Measurements from ENCODE around the gene ALPP. TPM values are rescaled to one million over a fixed set of nuclear protein-coding genes. Genes with fewer than 3 reads are reported as not detected.

Gene ALPP
- total RNA-seq, 2 experiments from 2014 or later, result not detected

GRCh38 chr2:232353660-232354059, 24.9 kb upstream of the ALPP start:
- H2AFZ ChIP-seq (ENCODE audit: low read length), result no peak overlapping the region
- TF ChIP-seq CTCF (conservative IDR thresholded peaks at IDR 0.05; ENCODE audit: low read length), result no peak
- no peak for TF ChIP-seq EZH2phosphoT487 (IDR thresholded peaks at IDR 0.05; ENCODE audit: borderline replicate concordance, low read depth, low read length)
- no peaks in the 10 kb centered on the region for H4K20me1 ChIP-seq (ENCODE audit: insufficient read depth, low read length)
- no peak overlapping the region for H3K4me2 ChIP-seq (ENCODE audit: low read length)
- H3K9me3 ChIP-seq (ENCODE audit: low read length), result no peaks in the 10 kb centered on the region
- POLR2A ChIA-PET, result no interaction called here
- H3K36me3 ChIP-seq (ENCODE audit: insufficient read depth, low read length), result no peaks in the 10 kb centered on the region
- no peaks in the 10 kb centered on the region for H3K79me2 ChIP-seq (ENCODE audit: insufficient read depth, low read depth, low read length)
- BruUV-seq (replicated peaks), result no TSS peak
- intact Hi-C loops (cut with micrococcal nuclease; ENCODE audit: unreplicated experiment), result no loop called here
- DNase-seq (ENCODE audit: low spot score), result no peak
- no peak overlapping the region for H3K27ac ChIP-seq (ENCODE audit: low read depth, low read length, poor library complexity, severe bottlenecking)
- no peaks in the 10 kb centered on the region for H3K9me2 ChIP-seq (ENCODE audit: insufficient read depth, low read length)
- no peaks in the 10 kb centered on the region for H3K4me1 ChIP-seq (ENCODE audit: insufficient read depth, low read length, poor library complexity, severe bottlenecking)
- no peak overlapping the region for H3K4me3 ChIP-seq (ENCODE audit: low read depth, low read length, poor library complexity, severe bottlenecking)
- CTCF ChIA-PET (ENCODE audit: unreplicated experiment), result no interaction called here

GRCh38 chr2:232354069-232354468, 24.5 kb upstream of the ALPP start:
- Histone ChIP-seq H3K27ac (ENCODE audit: low read depth, low read length, poor library complexity, severe bottlenecking) (no peak overlapping the region), H3K4me2 (ENCODE audit: low read length) (no peak overlapping the region), H2AFZ (ENCODE audit: low read length) (no peak overlapping the region), H3K9me3 (ENCODE audit: low read length) (no peaks in the 10 kb centered on the region), H3K79me2 (ENCODE audit: insufficient read depth, low read depth, low read length) (no peaks in the 10 kb centered on the region), H3K36me3 (ENCODE audit: insufficient read depth, low read length) (no peaks in the 10 kb centered on the region), H4K20me1 (ENCODE audit: insufficient read depth, low read length) (no peaks in the 10 kb centered on the region), H3K4me1 (ENCODE audit: insufficient read depth, low read length, poor library complexity, severe bottlenecking) (no peaks in the 10 kb centered on the region), H3K9me2 (ENCODE audit: insufficient read depth, low read length) (no peaks in the 10 kb centered on the region), H3K4me3 (ENCODE audit: low read depth, low read length, poor library complexity, severe bottlenecking) (no peak overlapping the region)
- ChIA-PET CTCF (ENCODE audit: unreplicated experiment) (no interaction called here), POLR2A (no interaction called here)
- no peak for DNase-seq (ENCODE audit: low spot score)
- intact Hi-C loops (cut with micrococcal nuclease; ENCODE audit: unreplicated experiment), result no loop called here
- no TSS peak for BruUV-seq (replicated peaks)
- TF ChIP-seq EZH2phosphoT487 (IDR thresholded peaks at IDR 0.05; ENCODE audit: borderline replicate concordance, low read depth, low read length) (no peak), CTCF (conservative IDR thresholded peaks at IDR 0.05; ENCODE audit: low read length) (no peak)

- ChIA-PET POLR2A (interaction anchor here (0.6 to 0.7 kb wide), 2 partner anchors 54 to 87 kb away, joined by 3 read pairs; no protein-coding TSS in a partner anchor), CTCF (ENCODE audit: unreplicated experiment) (no interaction called here)
- Histone ChIP-seq H3K27ac (ENCODE audit: low read depth, low read length, poor library complexity, severe bottlenecking) (no peak overlapping the region), H3K4me2 (ENCODE audit: low read length) (no peak overlapping the region), H3K4me1 (ENCODE audit: insufficient read depth, low read length, poor library complexity, severe bottlenecking) (peaks cover 23% of the 10 kb centered on the region), H3K4me3 (ENCODE audit: low read depth, low read length, poor library complexity, severe bottlenecking) (no peak overlapping the region), H3K9me3 (ENCODE audit: low read length) (no peaks in the 10 kb centered on the region), H2AFZ (ENCODE audit: low read length) (no peak overlapping the region), H3K36me3 (ENCODE audit: insufficient read depth, low read length) (no peaks in the 10 kb centered on the region), H4K20me1 (ENCODE audit: insufficient read depth, low read length) (no peaks in the 10 kb centered on the region), H3K79me2 (ENCODE audit: insufficient read depth, low read depth, low read length) (no peaks in the 10 kb centered on the region), H3K9me2 (ENCODE audit: insufficient read depth, low read length) (no peaks in the 10 kb centered on the region)
- BruUV-seq (replicated peaks), result no TSS peak
- no peak for DNase-seq (ENCODE audit: low spot score)
- intact Hi-C loops (cut with micrococcal nuclease; ENCODE audit: unreplicated experiment), result loop anchor here (10.0 kb wide), 1 partner anchor 163 kb away; the partner anchor contains the start of genes CHRND and PRSS56
- TF ChIP-seq CTCF (conservative IDR thresholded peaks at IDR 0.05; ENCODE audit: low read length) (no peak), EZH2phosphoT487 (IDR thresholded peaks at IDR 0.05; ENCODE audit: borderline replicate concordance, low read depth, low read length) (no peak)
These were observed 16.9 kb upstream of the ALPP start for GRCh38 chr2:232361646-232362045.
